Epithelial cell of prostate (primary cell): Measurements from ENCODE around the gene POM121L12.

Experiments
- DNase-seq: peaks from one replicate; pipeline ENCODE4 v3.0.0-alpha.2; 2011; ENCODE audit warnings: low read depth, low spot score
- H3K27ac ChIP-seq: fragments of 450-650 bp; 2 replicates; pipeline ENCODE4 v1.5.1; 2017; ENCODE audit warnings: mild to moderate bottlenecking

Gene POM121L12

GRCh38 chr7:53035499-53036412, at the start of gene POM121L12:
TSS of gene POM121L12 (plus strand) at chr7:53035633. CDS start at chr7:53035672, 39 bp downstream.
- DNase-seq, result no peak
- H3K27ac ChIP-seq, result no peak within 1 kb of the TSS

GRCh38 chr7:52992001-52992400, 43.4 kb upstream of the POM121L12 start:
- no peak for DNase-seq
- no peak overlapping the region for H3K27ac ChIP-seq

GRCh38 chr7:52992479-52993162, 42.8 kb upstream of the POM121L12 start:
- no peak overlapping the region for H3K27ac ChIP-seq
- DNase-seq, result no peak

- H3K27ac ChIP-seq, result no peak overlapping the region
- DNase-seq, result no peak
Observed at GRCh38 chr7:52995676-52996075, 39.8 kb upstream of the POM121L12 start.

GRCh38 chr7:53001221-53001620, 34.2 kb upstream of the POM121L12 start:
- no peak overlapping the region for H3K27ac ChIP-seq
- no peak for DNase-seq

- DNase-seq, result no peak
- no peak overlapping the region for H3K27ac ChIP-seq
Observed at GRCh38 chr7:53002389-53002788, 33.0 kb upstream of the POM121L12 start.

GRCh38 chr7:53003653-53004445, 31.6 kb upstream of the POM121L12 start:
- H3K27ac ChIP-seq, result no peak overlapping the region
- no peak for DNase-seq

- no peak for DNase-seq
- H3K27ac ChIP-seq, result no peak overlapping the region
Observed at GRCh38 chr7:53013925-53014324, 21.5 kb upstream of the POM121L12 start.

- no peak overlapping the region for H3K27ac ChIP-seq
- DNase-seq, result no peak
Observed at GRCh38 chr7:53015463-53015862, 20.0 kb upstream of the POM121L12 start.

GRCh38 chr7:53022893-53023292, 12.5 kb upstream of the POM121L12 start:
- no peak overlapping the region for H3K27ac ChIP-seq
- DNase-seq, result no peak

GRCh38 chr7:53048638-53049037, 13.2 kb downstream of the POM121L12 start:
- no peak for DNase-seq
- H3K27ac ChIP-seq, result no peak overlapping the region

GRCh38 chr7:53050433-53050832, 15.0 kb downstream of the POM121L12 start:
- DNase-seq, result no peak
- H3K27ac ChIP-seq, result no peak overlapping the region

- H3K27ac ChIP-seq, result no peak overlapping the region
- DNase-seq, result no peak
Observed at GRCh38 chr7:53059591-53059990, 24.2 kb downstream of the POM121L12 start.

GRCh38 chr7:53060066-53060465, 24.6 kb downstream of the POM121L12 start:
- DNase-seq, result no peak
- H3K27ac ChIP-seq, result no peak overlapping the region

GRCh38 chr7:53062796-53063195, 27.4 kb downstream of the POM121L12 start:
- DNase-seq, result no peak
- no peak overlapping the region for H3K27ac ChIP-seq

GRCh38 chr7:53068673-53069072, 33.2 kb downstream of the POM121L12 start:
- no peak for DNase-seq
- no peak overlapping the region for H3K27ac ChIP-seq

GRCh38 chr7:53070883-53071282, 35.5 kb downstream of the POM121L12 start:
- no peak for DNase-seq
- H3K27ac ChIP-seq, result no peak overlapping the region
